ENCODE measurements around the gene SPO11.

- TF ChIP-seq, protein P1, sequence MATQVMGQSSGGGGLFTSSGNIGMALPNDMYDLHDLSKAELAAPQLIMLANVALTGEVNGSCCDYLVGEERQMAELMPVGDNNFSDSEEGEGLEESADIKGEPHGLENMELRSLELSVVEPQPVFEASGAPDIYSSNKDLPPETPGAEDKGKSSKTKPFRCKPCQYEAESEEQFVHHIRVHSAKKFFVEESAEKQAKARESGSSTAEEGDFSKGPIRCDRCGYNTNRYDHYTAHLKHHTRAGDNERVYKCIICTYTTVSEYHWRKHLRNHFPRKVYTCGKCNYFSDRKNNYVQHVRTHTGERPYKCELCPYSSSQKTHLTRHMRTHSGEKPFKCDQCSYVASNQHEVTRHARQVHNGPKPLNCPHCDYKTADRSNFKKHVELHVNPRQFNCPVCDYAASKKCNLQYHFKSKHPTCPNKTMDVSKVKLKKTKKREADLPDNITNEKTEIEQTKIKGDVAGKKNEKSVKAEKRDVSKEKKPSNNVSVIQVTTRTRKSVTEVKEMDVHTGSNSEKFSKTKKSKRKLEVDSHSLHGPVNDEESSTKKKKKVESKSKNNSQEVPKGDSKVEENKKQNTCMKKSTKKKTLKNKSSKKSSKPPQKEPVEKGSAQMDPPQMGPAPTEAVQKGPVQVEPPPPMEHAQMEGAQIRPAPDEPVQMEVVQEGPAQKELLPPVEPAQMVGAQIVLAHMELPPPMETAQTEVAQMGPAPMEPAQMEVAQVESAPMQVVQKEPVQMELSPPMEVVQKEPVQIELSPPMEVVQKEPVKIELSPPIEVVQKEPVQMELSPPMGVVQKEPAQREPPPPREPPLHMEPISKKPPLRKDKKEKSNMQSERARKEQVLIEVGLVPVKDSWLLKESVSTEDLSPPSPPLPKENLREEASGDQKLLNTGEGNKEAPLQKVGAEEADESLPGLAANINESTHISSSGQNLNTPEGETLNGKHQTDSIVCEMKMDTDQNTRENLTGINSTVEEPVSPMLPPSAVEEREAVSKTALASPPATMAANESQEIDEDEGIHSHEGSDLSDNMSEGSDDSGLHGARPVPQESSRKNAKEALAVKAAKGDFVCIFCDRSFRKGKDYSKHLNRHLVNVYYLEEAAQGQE (IDR thresholded peaks at IDR 0.05; ENCODE audit: borderline replicate concordance): no peak
- TF ChIP-seq RAD21 (conservative IDR thresholded peaks at IDR 0.05): no peak
Observed at GRCh38 chr20:57317316-57317788, 12.3 kb upstream of the SPO11 start.
